PFSK-1 (cell line): ENCODE measurements around the gene PPTC7.

ENCODE experiments used
- FOXP2 ChIP-seq: optimal IDR thresholded peaks from 2 replicates; pipeline ENCODE3; 2011; ENCODE audit warnings: borderline replicate concordance, control low read depth, inconsistent platforms; ENCODE audit not compliant: insufficient read depth; ENCODE audit errors: extremely low read length, extremely low read depth
- POLR2AphosphoS5 ChIP-seq: IDR thresholded peaks from 2 replicates; pipeline ENCODE4 v1.6.1; 2012; ENCODE audit warnings: low read depth, mild to moderate bottlenecking, control low read depth, low read length, moderate library complexity
- SIN3A ChIP-seq: IDR thresholded peaks from 2 replicates; pipeline ENCODE4 v1.6.1; 2012; ENCODE audit warnings: mild to moderate bottlenecking, low read length, moderate library complexity, borderline replicate concordance; ENCODE audit not compliant: insufficient read depth
- TAF1 ChIP-seq: IDR thresholded peaks from 2 replicates; pipeline ENCODE4 v1.6.1; 2012; ENCODE audit warnings: low read length, control low read depth, borderline replicate concordance; ENCODE audit not compliant: insufficient read depth
- TF ChIP-seq, protein P1 (sequence below), 2 experiments: IDR thresholded peaks; 2 replicates each; pipeline versions ENCODE4 v1.6.1 to v1.8.0; 2011 to 2012; ENCODE audit warnings: low read depth in 2 of 2, low read length in 2 of 2, control low read depth in 1 of 2, inconsistent platforms in 1 of 2, mild to moderate bottlenecking in 1 of 2, moderate library complexity in 1 of 2; ENCODE audit not compliant: insufficient read depth in 1 of 2

DNA sequence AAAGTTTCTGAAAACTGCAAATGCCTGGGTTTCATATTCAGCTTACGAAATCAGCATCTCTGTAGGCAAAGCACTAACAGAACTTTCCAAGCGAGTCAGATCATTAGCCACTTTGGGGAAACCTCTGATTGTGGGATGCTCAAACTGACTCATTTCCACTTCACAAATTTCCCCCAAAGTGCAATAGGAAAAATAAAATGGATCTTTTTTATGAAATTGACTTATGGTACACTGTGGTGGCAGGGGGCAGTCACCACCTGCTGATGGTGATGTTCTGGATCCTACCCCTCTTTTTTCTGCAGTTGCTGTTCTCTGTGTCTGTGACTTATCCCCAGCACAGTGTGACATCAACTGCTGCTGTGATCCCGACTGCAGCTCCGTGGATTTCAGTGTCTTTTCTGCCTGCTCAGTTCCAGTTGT is 36.4 kb upstream of the PPTC7 start:
- TF ChIP-seq TAF1 (no peak), POLR2AphosphoS5 (no peak), FOXP2 (no peak), SIN3A (no peak)
- TF ChIP-seq, protein P1, sequence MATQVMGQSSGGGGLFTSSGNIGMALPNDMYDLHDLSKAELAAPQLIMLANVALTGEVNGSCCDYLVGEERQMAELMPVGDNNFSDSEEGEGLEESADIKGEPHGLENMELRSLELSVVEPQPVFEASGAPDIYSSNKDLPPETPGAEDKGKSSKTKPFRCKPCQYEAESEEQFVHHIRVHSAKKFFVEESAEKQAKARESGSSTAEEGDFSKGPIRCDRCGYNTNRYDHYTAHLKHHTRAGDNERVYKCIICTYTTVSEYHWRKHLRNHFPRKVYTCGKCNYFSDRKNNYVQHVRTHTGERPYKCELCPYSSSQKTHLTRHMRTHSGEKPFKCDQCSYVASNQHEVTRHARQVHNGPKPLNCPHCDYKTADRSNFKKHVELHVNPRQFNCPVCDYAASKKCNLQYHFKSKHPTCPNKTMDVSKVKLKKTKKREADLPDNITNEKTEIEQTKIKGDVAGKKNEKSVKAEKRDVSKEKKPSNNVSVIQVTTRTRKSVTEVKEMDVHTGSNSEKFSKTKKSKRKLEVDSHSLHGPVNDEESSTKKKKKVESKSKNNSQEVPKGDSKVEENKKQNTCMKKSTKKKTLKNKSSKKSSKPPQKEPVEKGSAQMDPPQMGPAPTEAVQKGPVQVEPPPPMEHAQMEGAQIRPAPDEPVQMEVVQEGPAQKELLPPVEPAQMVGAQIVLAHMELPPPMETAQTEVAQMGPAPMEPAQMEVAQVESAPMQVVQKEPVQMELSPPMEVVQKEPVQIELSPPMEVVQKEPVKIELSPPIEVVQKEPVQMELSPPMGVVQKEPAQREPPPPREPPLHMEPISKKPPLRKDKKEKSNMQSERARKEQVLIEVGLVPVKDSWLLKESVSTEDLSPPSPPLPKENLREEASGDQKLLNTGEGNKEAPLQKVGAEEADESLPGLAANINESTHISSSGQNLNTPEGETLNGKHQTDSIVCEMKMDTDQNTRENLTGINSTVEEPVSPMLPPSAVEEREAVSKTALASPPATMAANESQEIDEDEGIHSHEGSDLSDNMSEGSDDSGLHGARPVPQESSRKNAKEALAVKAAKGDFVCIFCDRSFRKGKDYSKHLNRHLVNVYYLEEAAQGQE (IDR thresholded peaks at IDR 0.05; ENCODE audit: insufficient read depth in 1 of 2, low read depth in 2 of 2, low read length in 2 of 2): no peak
